Jurkat, Clone E6-1 (cell line): ENCODE measurements around the gene TRAF6.
"Not testable (repeated sequence)": the region's sequence is repeated elsewhere in the genome, so short reads cannot be mapped to it uniquely, and the experiment has no call there.

Experiments used
- DNase-seq: peaks from one replicate; pipeline ENCODE4 v3.0.0-alpha.2; 2011; ENCODE audit warnings: low read depth, low spot score
- H3K4me3 ChIP-seq: 2 replicates; pipeline ENCODE4 v1.5.1; 2011; ENCODE audit warnings: mild to moderate bottlenecking, low read length, control low read depth, moderate library complexity

TRAF6 gene

GRCh38 chr11:36499315-36499714 is 10.8 kb downstream of the TRAF6 start:
- peak; percentile 32 for DNase-seq
- H3K4me3 ChIP-seq = no peak overlapping the region

- no peak overlapping the region for H3K4me3 ChIP-seq
- no peak for DNase-seq
These were observed 11.4 kb downstream of the TRAF6 start for GRCh38 chr11:36498721-36499120.

GRCh38 chr11:36493332-36493731 is 16.7 kb downstream of the TRAF6 start:
- DNase-seq = no peak
- no peak overlapping the region for H3K4me3 ChIP-seq

- H3K4me3 ChIP-seq = no peak overlapping the region
- DNase-seq = peak; percentile 66
These were observed 17.3 kb downstream of the TRAF6 start for GRCh38 chr11:36492724-36493304.

GRCh38 chr11:36490026-36490806 is 19.9 kb downstream of the TRAF6 start:
- no peak for DNase-seq
- no peak overlapping the region for H3K4me3 ChIP-seq

GRCh38 chr11:36488096-36488495 is 22.0 kb downstream of the TRAF6 start:
- no peak overlapping the region for H3K4me3 ChIP-seq
- DNase-seq = peak; percentile 70

- DNase-seq = no peak
- no peak overlapping the region for H3K4me3 ChIP-seq
These were observed 22.5 kb downstream of the TRAF6 start for GRCh38 chr11:36487619-36488018.

- no peak overlapping the region for H3K4me3 ChIP-seq
- DNase-seq = no peak
These were observed 24.6 kb downstream of the TRAF6 start for GRCh38 chr11:36485298-36486002.

GRCh38 chr11:36483042-36483441 is 27.0 kb downstream of the TRAF6 start:
- H3K4me3 ChIP-seq = not testable (repeated sequence)
- DNase-seq = peak; percentile 58

GRCh38 chr11:36480833-36481232 is 29.2 kb downstream of the TRAF6 start:
- no peak for DNase-seq
- no peak overlapping the region for H3K4me3 ChIP-seq

GRCh38 chr11:36478700-36479329 is 31.3 kb downstream of the TRAF6 start:
- peak; percentile 51 for DNase-seq
- H3K4me3 ChIP-seq = no peak overlapping the region

GRCh38 chr11:36475192-36475591 is 34.9 kb downstream of the TRAF6 start:
- no peak overlapping the region for H3K4me3 ChIP-seq
- no peak for DNase-seq

GRCh38 chr11:36471577-36471976 is 38.5 kb downstream of the TRAF6 start:
- DNase-seq = no peak
- no peak overlapping the region for H3K4me3 ChIP-seq

GRCh38 chr11:36469881-36470802 is 39.9 kb downstream of the TRAF6 start:
- no peak overlapping the region for H3K4me3 ChIP-seq
- no peak for DNase-seq

GRCh38 chr11:36469063-36469462 is 41.0 kb downstream of the TRAF6 start:
- no peak overlapping the region for H3K4me3 ChIP-seq
- DNase-seq = no peak

GRCh38 chr11:36467916-36468315 is 42.2 kb downstream of the TRAF6 start:
- no peak for DNase-seq
- H3K4me3 ChIP-seq = no peak overlapping the region

GRCh38 chr11:36467012-36467411 is 43.1 kb downstream of the TRAF6 start:
- H3K4me3 ChIP-seq = no peak overlapping the region
- DNase-seq = no peak

GRCh38 chr11:36465449-36466163 is 44.5 kb downstream of the TRAF6 start:
- H3K4me3 ChIP-seq = no peak overlapping the region
- no peak for DNase-seq
